Memory B cell (primary cell): ENCODE data around the gene GPR15LG.
A peak's percentile ranks its signal among the peaks of the same experiment; 100 is the strongest.

Source experiments
- ATAC-seq: fragments of 150-1000 bp; cut with Tn5 transposase; 2 replicates; pipeline ENCODE4 v1.10.0; 2021; ENCODE audit warnings: low read depth, mild to moderate bottlenecking, moderate library complexity
- DNase-seq, 2 donors: peaks; one replicate each; pipeline ENCODE4 v3.0.0; 2022; ENCODE audit warnings: low spot score in 2 of 2
- H3K27ac Mint-ChIP-seq: one replicate; pipeline ENCODE4 v1.8.0; 2022; ENCODE audit warnings: mild to moderate bottlenecking, moderate library complexity, mixed read lengths
- H3K27me3 Mint-ChIP-seq: one replicate; pipeline ENCODE4 v1.8.0; 2022; ENCODE audit warnings: mixed read lengths
- H3K36me3 Mint-ChIP-seq: one replicate; pipeline ENCODE4 v1.8.0; 2022; ENCODE audit warnings: mild to moderate bottlenecking, mixed read lengths
- H3K4me1 Mint-ChIP-seq: one replicate; pipeline ENCODE4 v1.8.0; 2022; ENCODE audit warnings: mixed read lengths
- H3K4me3 Mint-ChIP-seq: one replicate; pipeline ENCODE4 v1.8.0; 2022; ENCODE audit warnings: mild to moderate bottlenecking, moderate library complexity, mixed read lengths
- H3K9me3 Mint-ChIP-seq: one replicate; pipeline ENCODE4 v1.8.0; 2022; ENCODE audit warnings: mixed read lengths

Gene GPR15LG

DNA sequence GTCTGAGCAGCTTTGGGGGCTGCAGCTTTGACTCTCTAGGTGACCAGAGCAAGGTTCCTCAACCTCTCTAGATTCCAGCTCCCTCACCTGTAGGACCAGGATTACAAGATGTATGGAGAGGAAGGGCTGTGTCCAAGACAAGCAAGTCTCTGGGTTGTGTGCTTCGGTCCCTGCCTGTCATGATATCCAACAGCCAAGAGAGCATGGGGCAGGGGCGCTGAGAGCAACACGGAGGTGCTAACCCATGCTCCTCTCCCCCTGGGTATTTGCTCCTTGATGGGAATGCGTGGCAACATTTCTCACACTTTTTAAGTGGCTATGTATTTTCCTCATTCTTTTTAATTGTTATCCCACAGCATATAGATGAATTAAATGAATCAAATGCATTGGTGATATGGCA is 31.0 kb downstream of the GPR15LG start:
- DNase-seq, result no peak
- Mint-ChIP-seq H3K4me3 (no peak overlapping the region), H3K27me3 (peaks cover 16% of the 10 kb centered on the region), H3K4me1 (peaks cover 4% of the 10 kb centered on the region), H3K27ac (no peak overlapping the region), H3K9me3 (no peaks in the 10 kb centered on the region), H3K36me3 (no peaks in the 10 kb centered on the region)
- no peak for ATAC-seq

DNA sequence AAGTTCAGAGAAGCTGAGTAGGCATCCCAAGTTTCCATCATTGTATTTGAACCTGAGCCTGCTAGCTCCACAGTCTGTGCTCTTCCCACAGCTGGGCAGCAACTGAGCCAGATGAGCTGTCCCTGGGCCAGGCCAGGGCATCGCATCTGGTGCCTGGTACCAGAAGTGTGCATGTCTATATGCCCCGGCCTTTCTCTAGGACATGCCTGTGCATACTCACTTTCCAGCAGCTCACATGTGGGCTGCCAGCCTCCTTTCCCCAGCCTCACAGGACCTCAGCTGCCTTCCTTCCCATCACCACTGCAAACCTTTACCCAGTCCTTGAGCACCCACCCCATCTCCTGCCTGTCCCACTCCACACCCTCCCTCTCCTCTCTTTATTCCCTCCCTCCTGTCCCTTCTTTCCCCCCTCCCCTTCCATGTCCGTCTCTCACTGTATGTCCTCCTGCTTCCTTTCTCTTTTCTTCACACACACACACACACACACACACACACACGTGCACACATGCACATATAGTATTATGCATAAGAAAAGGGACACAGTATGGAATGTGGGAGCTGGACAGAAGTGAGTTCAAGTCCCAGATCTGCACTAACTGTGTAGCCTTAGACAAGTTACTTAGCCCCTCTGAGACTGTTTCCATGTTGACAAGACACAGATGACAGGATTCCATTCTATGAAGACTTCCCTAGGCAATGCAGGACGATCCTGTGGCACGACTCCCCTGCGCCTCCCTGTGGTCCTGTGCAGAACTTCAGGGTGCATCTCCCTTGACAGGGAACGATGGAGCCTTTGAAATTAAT is 31.6 kb downstream of the GPR15LG start:
- ATAC-seq, result peak; percentile 85
- DNase-seq, result peak; percentile 59 to 73
- Mint-ChIP-seq H3K27me3 (peaks cover 14% of the 10 kb centered on the region), H3K27ac (no peak overlapping the region), H3K9me3 (no peaks in the 10 kb centered on the region), H3K36me3 (no peaks in the 10 kb centered on the region), H3K4me1 (peaks cover 4% of the 10 kb centered on the region), H3K4me3 (no peak overlapping the region)

DNA sequence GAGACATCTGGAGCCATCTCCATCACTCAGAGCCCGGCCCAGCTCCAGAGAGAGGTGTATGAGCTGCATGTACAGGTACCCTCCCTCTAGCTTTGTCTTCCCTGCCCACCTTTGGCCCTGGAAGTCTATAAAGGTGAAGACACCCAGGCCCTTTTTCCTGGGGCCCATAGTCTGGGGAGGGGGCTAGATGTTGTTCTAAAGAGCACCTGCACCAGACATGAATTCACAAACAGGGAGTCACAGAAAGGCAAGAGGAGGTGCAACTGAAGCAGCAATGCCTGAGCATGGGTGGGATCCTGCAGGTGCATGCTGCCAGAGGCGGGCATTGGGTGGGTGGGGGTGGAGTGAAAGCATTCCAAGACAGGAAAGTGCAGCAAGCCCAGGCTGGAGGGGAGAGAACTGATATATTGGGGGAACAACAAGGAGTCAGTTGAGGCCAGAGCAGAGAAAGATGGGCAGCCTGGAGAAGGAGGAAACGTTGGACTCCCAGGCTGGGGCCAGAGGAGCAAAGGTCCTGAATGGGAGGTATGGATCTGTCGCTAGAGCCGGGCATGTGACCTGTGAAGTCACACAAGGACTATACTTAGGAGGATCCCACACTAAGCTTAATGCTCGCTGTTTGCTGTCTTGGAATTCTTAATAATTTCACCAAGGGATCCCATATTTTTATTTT is 32.4 kb downstream of the GPR15LG start:
- H3K36me3 Mint-ChIP-seq, result no peaks in the 10 kb centered on the region
- DNase-seq (no peak), ATAC-seq (no peak)
- peaks cover 14% of the 10 kb centered on the region for H3K27me3 Mint-ChIP-seq
- H3K27ac Mint-ChIP-seq, result no peak overlapping the region
- H3K9me3 Mint-ChIP-seq, result no peaks in the 10 kb centered on the region
- peaks cover 4% of the 10 kb centered on the region for H3K4me1 Mint-ChIP-seq
- H3K4me3 Mint-ChIP-seq, result no peak overlapping the region

DNA sequence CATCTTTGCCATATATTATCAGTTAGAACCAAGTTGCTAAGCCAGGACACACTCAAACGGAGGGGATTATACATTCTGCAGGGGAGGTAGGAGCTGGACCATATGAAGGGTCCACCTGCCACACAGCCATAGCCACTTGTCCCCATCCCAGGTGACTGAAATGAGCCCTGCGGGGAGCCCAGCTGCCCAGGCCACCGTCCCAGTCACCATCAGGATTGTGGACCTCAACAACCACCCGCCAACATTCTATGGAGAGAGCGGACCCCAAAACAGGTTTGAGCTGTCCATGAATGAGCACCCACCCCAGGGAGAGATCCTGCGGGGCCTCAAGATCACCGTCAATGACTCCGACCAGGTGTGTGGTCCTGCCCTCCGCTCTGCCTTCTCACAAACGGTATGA is 34.4 kb downstream of the GPR15LG start:
- Mint-ChIP-seq H3K9me3 (no peaks in the 10 kb centered on the region), H3K27ac (no peak overlapping the region), H3K4me1 (peaks cover 4% of the 10 kb centered on the region), H3K36me3 (no peaks in the 10 kb centered on the region), H3K27me3 (peaks cover 14% of the 10 kb centered on the region), H3K4me3 (no peak overlapping the region)
- ATAC-seq (no peak), DNase-seq (no peak)

DNA sequence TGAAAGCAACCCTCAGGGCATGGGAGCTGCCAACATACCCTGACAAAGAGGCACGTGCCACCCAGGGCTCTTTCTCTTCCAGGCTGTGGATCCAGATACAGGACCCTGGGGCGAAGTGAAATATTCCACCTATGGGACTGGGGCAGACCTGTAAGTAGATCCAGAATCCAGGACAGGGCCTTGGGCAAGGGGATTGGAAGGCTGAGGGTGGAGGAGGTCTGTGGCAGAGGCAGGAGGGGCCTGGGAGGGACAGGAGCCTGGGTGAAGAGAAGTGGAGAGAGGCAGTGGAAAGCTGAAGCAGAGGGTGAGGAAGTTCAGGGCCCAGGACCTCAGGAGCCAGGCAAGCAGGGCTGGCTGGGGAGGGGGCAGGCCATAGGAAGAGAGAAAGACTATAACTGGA is 38.0 kb downstream of the GPR15LG start:
- DNase-seq, result no peak
- no peak for ATAC-seq
- Mint-ChIP-seq H3K36me3 (no peaks in the 10 kb centered on the region), H3K27ac (no peak overlapping the region), H3K9me3 (no peaks in the 10 kb centered on the region), H3K4me3 (no peak overlapping the region), H3K4me1 (no peaks in the 10 kb centered on the region), H3K27me3 (peaks cover 19% of the 10 kb centered on the region)

DNA sequence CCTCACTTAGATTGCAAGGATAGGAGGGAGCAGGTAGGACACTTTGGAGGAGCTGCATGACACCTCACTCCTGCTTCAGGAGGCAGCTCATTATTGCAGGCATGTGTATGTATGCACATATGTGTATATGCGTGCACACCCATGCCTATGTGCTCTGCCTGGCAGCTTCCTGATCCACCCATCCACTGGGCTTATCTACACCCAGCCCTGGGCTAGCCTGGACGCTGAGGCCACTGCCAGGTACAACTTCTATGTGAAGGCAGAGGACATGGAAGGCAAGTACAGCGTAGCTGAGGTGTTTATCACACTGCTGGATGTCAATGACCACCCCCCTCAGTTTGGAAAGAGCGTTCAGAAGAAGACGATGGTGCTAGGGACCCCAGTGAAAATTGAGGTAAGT is 38.4 kb downstream of the GPR15LG start:
- no peaks in the 10 kb centered on the region for H3K9me3 Mint-ChIP-seq
- H3K27ac Mint-ChIP-seq, result no peak overlapping the region
- H3K36me3 Mint-ChIP-seq, result no peaks in the 10 kb centered on the region
- ATAC-seq (no peak), DNase-seq (no peak)
- H3K4me1 Mint-ChIP-seq, result no peaks in the 10 kb centered on the region
- peaks cover 14% of the 10 kb centered on the region for H3K27me3 Mint-ChIP-seq
- no peak overlapping the region for H3K4me3 Mint-ChIP-seq

DNA sequence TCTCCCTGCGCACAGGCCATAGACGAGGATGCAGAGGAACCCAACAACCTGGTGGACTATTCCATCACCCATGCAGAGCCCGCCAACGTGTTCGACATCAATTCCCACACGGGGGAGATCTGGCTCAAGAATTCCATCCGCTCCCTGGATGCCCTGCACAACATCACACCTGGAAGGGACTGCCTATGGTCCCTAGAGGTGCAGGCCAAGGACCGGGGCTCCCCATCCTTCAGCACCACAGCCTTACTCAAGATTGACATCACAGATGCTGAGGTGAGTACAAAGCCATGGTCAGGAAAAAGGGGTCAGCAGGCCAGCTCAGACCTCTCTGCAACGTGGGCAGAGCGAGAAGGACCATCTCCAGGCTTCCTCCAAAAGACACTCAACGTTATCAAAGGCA is 39.5 kb downstream of the GPR15LG start:
- no peak overlapping the region for H3K27ac Mint-ChIP-seq
- H3K4me1 Mint-ChIP-seq, result no peaks in the 10 kb centered on the region
- no peak for ATAC-seq
- peaks cover 11% of the 10 kb centered on the region for H3K27me3 Mint-ChIP-seq
- H3K36me3 Mint-ChIP-seq, result no peaks in the 10 kb centered on the region
- DNase-seq, result no peak
- no peaks in the 10 kb centered on the region for H3K9me3 Mint-ChIP-seq
- H3K4me3 Mint-ChIP-seq, result no peak overlapping the region

DNA sequence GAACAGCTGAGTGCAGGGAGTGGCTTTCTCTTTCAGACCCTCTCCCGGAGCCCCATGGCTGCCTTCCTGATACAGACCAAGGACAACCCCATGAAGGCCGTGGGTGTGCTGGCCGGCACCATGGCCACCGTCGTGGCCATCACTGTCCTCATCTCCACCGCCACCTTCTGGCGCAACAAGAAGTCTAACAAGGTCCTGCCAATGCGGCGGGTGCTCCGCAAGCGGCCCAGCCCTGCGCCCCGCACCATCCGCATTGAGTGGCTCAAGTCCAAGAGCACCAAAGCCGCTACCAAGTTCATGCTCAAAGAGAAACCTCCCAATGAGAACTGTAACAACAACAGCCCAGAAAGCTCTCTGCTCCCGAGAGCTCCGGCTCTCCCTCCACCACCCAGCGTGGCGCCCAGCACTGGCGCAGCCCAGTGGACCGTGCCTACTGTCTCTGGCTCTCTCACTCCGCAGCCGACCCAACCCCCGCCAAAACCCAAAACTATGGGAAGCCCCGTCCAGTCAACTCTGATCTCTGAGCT is 40.5 kb downstream of the GPR15LG start:
- H3K27ac Mint-ChIP-seq, result no peak overlapping the region
- DNase-seq (no peak), ATAC-seq (no peak)
- H3K4me3 Mint-ChIP-seq, result no peak overlapping the region
- H3K27me3 Mint-ChIP-seq, result peaks cover 9% of the 10 kb centered on the region
- H3K36me3 Mint-ChIP-seq, result no peaks in the 10 kb centered on the region
- H3K9me3 Mint-ChIP-seq, result no peaks in the 10 kb centered on the region
- H3K4me1 Mint-ChIP-seq, result no peaks in the 10 kb centered on the region

DNA sequence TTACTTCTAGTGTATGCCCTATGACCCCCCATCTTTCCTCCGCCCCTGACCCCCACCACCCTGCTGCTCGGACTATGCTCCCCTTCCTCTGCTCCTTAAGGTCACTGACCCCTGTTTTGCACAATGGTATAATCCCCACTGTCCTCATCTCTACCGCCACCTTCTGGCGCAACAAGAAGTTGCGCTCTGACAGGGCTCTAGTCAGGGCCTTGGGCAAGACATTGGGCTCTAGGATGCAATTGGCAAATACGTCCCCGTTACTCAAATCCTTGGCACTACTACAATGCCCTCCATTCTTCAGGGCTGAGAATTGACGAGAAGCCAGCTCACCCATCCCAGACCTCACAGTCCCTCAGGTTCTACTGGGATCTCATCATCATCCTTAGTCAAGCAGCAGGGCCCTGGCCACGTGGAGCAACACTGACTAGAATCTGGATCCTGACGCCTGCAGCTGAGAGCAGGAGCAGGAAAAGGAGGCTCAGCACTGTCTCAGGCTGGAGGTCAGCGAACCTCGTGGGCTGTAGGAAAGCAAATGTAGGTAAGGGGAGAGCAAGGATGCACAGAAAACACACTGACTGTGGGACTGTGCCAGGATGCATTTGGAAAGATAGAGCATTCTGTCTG is 41.1 kb downstream of the GPR15LG start:
- H3K36me3 Mint-ChIP-seq, result no peaks in the 10 kb centered on the region
- no peak overlapping the region for H3K4me3 Mint-ChIP-seq
- peaks cover 11% of the 10 kb centered on the region for H3K27me3 Mint-ChIP-seq
- H3K27ac Mint-ChIP-seq, result no peak overlapping the region
- ATAC-seq, result peak; percentile 51
- no peaks in the 10 kb centered on the region for H3K4me1 Mint-ChIP-seq
- no peak for DNase-seq
- H3K9me3 Mint-ChIP-seq, result peaks cover 3% of the 10 kb centered on the region

DNA sequence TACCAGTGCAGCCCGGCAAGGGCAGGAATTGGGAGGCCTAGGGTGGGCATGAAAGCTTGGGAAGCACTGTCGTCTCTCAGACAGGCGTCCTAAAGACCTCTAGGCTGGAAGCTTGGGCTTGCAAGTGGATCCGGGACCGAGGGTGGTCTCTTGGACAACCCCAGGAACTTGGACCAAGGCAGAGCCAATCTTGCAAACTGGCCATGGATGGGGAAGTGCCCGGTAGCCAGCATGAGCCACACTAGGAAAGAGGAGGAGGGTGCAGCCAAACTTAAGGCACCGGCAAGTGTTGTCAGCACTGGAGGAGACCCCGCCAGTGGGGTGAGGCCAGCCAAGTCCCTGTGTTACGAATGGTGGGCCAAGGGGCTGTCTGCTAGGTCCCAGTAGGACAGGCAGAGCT is 43.2 kb downstream of the GPR15LG start:
- Mint-ChIP-seq H3K36me3 (no peaks in the 10 kb centered on the region), H3K27ac (no peak overlapping the region), H3K9me3 (peaks cover 3% of the 10 kb centered on the region), H3K4me1 (no peaks in the 10 kb centered on the region), H3K27me3 (peaks cover 13% of the 10 kb centered on the region), H3K4me3 (no peak overlapping the region)
- ATAC-seq, result no peak
- no peak for DNase-seq

DNA sequence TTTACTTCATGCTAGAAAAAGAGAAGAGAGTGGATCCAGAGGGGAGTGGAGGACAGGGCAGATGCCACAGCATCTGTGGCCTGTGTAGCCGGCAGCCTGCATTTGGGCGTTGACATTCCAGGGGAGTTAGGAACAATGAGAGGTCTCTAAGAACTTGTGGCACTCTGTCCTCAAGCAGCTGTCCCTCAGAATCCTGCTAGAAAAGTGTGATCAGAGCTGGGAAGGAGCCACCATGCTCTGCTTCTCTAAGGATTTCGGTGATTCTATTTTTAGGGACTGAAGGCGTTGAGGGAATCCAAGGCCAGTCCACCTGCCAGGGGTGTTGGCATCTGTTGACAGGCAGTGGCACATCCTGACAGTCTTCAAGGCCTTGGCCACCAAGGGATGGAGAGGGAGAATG is 44.1 kb downstream of the GPR15LG start:
- no peak overlapping the region for H3K4me3 Mint-ChIP-seq
- no peak for DNase-seq
- peaks cover 13% of the 10 kb centered on the region for H3K27me3 Mint-ChIP-seq
- no peaks in the 10 kb centered on the region for H3K4me1 Mint-ChIP-seq
- ATAC-seq, result no peak
- H3K9me3 Mint-ChIP-seq, result peaks cover 3% of the 10 kb centered on the region
- H3K36me3 Mint-ChIP-seq, result no peaks in the 10 kb centered on the region
- no peak overlapping the region for H3K27ac Mint-ChIP-seq

DNA sequence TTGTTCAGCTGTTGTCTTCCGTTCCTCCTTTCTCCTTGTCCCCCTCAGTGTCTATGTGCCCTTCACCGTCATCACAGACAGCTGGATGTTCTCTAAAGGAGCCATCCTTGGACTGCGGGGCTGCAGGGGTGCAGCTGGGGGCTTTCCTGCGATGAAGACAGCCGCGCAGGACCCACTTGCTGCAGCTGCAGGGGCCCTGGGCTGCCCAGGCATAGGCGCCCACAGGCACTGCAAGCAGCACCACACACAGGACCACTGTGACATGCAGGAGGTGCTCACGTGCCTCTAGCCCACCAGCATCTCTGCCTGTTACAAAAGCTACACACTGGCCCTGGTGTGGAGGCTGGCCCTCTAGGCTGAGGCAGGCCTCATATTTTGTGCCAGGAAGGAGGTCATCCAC is 48.3 kb downstream of the GPR15LG start:
- no peak overlapping the region for H3K27ac Mint-ChIP-seq
- peaks cover 3% of the 10 kb centered on the region for H3K9me3 Mint-ChIP-seq
- no peak for ATAC-seq
- DNase-seq, result no peak
- no peaks in the 10 kb centered on the region for H3K36me3 Mint-ChIP-seq
- H3K4me3 Mint-ChIP-seq, result no peak overlapping the region
- no peaks in the 10 kb centered on the region for H3K4me1 Mint-ChIP-seq
- peaks cover 12% of the 10 kb centered on the region for H3K27me3 Mint-ChIP-seq

DNA sequence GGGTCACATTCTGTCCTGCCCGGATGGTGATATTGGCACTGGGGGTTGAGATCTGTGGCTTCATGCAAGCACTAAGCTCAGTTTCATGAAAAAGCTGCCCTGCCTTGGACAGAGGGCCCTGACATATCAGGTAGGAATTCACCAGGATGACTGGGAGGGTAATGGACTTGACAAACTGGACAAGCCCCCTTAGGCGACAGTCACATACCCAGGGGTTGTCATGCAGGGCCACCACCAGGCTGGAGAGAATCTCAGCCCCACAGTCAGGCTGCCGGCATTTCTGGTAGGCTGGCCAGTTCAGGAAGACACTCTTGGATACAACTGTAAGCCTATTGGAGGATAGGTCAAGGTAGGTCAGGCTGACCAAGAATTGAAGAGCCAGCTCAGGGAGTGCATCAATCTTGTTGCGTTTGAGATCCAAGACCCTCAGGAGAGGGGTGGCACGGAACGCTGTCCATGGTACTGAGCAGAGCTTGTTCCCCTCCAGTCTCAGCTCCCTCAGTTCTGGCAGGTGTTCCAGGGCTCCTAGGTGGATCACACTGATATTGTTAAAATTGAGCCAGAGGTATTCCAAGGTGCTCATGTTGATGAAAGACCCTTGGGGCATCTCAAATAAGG is 50.9 kb downstream of the GPR15LG start:
- H3K27ac Mint-ChIP-seq, result no peak overlapping the region
- H3K4me1 Mint-ChIP-seq, result no peaks in the 10 kb centered on the region
- H3K9me3 Mint-ChIP-seq, result no peaks in the 10 kb centered on the region
- DNase-seq (no peak), ATAC-seq (no peak)
- no peaks in the 10 kb centered on the region for H3K36me3 Mint-ChIP-seq
- no peak overlapping the region for H3K4me3 Mint-ChIP-seq
- H3K27me3 Mint-ChIP-seq, result peaks cover 15% of the 10 kb centered on the region
